HEK293T (cell line): ENCODE measurements around the gene C1orf87.

Experiments used
- CTCF ChIA-PET: fragments of 350-600 bp; formaldehyde crosslinking; extraction: SDS; loops from one replicate; lab custom pipeline; 2021; ENCODE audit warnings: antibody characterized with exemption, inconsistent platforms; lab: Yijun Ruan, JAX
- POLR2A ChIA-PET: fragments of 350-600 bp; formaldehyde crosslinking; extraction: SDS; loops from one replicate; lab custom pipeline; 2020; ENCODE audit warnings: antibody characterized with exemption, inconsistent platforms; lab: Yijun Ruan, JAX
- DNase-seq: peaks from one replicate; pipeline ENCODE4 v3.0.0; 2012; ENCODE audit warnings: mixed read lengths; ENCODE audit errors: extremely low spot score
- ARNT ChIP-seq: fragments of 450-650 bp; IDR thresholded peaks from 2 replicates; pipeline ENCODE4 v1.6.1; 2017; ENCODE audit warnings: mild to moderate bottlenecking
- BHLHE40 ChIP-seq: fragments of 450-650 bp; IDR thresholded peaks from 2 replicates; pipeline ENCODE4 v1.6.1; 2016; ENCODE audit warnings: mild to moderate bottlenecking, moderate library complexity, borderline replicate concordance
- CTBP1 ChIP-seq: fragments of 450-650 bp; IDR thresholded peaks from 2 replicates; pipeline ENCODE4 v1.6.1; 2016; ENCODE audit warnings: borderline replicate concordance
- ELF4 ChIP-seq: fragments of 450-650 bp; IDR thresholded peaks from 2 replicates; pipeline ENCODE4 v1.6.1; 2017; ENCODE audit warnings: antibody characterized with exemption
- FOXA1 ChIP-seq: fragments of 450-650 bp; IDR thresholded peaks from 2 replicates; pipeline ENCODE4 v1.6.1; 2016; ENCODE audit warnings: mild to moderate bottlenecking
- FOXK2 ChIP-seq: fragments of 450-650 bp; IDR thresholded peaks from 2 replicates; pipeline ENCODE4 v1.6.1; 2016; ENCODE audit warnings: mild to moderate bottlenecking
- FOXM1 ChIP-seq: fragments of 450-650 bp; IDR thresholded peaks from 2 replicates; pipeline ENCODE4 v1.6.1; 2017; ENCODE audit warnings: mild to moderate bottlenecking, borderline replicate concordance
- HDGF ChIP-seq: fragments of 450-650 bp; IDR thresholded peaks from 2 replicates; pipeline ENCODE4 v1.6.1; 2017; ENCODE audit warnings: antibody characterized with exemption, borderline replicate concordance
- L3MBTL2 ChIP-seq: fragments of 450-650 bp; conservative IDR thresholded peaks from 2 replicates; pipeline ENCODE4 v1.6.1; 2016; ENCODE audit warnings: mild to moderate bottlenecking
- LEF1 ChIP-seq: fragments of 450-650 bp; IDR thresholded peaks from 2 replicates; pipeline ENCODE4 v1.6.1; 2017; ENCODE audit warnings: mild to moderate bottlenecking, borderline replicate concordance
- NFRKB ChIP-seq: fragments of 450-650 bp; IDR thresholded peaks from 2 replicates; pipeline ENCODE4 v1.6.1; 2016; ENCODE audit warnings: mild to moderate bottlenecking, moderate library complexity
- SP1 ChIP-seq: fragments of 450-650 bp; IDR thresholded peaks from 2 replicates; pipeline ENCODE4 v1.6.1; 2017
- SUZ12 ChIP-seq: fragments of 450-650 bp; IDR thresholded peaks from 2 replicates; pipeline ENCODE4 v1.6.1; 2016; ENCODE audit warnings: mild to moderate bottlenecking
- TARDBP ChIP-seq: fragments of 450-650 bp; IDR thresholded peaks from 2 replicates; pipeline ENCODE4 v1.6.1; 2016
- ZNF384 ChIP-seq: fragments of 450-650 bp; IDR thresholded peaks from 2 replicates; pipeline ENCODE4 v1.6.1; 2016
- TF ChIP-seq, protein P1 (sequence below): fragments of 450-650 bp; IDR thresholded peaks from 2 replicates; pipeline ENCODE4 v1.6.1; 2016

Gene C1orf87

DNA sequence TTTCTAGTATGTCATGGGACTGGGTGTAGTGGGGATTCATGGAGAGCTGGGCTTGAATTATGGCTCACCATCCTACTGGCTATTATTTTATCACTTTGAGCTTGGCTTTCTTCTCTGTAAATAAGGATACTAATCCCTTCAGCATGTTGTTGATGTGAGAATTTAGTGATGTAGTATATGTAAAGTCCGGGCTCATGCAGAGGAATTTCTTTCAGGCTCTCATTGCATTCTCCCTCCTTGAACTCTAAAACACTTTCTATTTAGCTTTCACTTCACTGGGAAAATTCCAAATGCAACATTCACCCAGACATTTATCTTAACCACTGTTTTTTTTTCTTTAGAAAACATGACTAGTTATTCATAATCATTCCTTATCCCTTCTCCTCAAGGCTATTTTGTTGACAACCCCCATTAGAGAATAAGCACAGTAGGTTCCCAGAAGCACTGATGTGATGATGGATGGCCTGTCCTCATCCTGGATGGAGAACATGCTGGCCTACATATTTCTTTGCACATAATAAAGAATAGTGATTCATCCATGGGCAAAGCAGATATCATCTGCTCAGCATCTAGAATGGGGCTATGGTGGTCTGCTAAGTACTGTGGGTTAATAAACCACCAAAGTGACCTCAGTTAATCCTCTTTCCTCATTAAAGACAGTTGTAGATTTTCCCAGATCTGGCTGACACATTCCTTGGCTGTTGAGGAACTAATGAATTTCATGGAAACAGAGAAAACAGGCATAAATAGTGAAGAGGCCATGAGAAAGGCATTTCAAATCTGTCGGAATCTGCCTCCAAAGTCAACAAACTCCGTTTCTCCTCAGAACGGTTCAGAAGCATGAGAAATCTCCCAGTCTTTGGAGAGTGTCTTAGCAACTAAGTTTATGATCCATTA lies 79.0 kb downstream of the C1orf87 start:
- no peak for DNase-seq
- ChIA-PET CTCF (no interaction called here), POLR2A (no interaction called here)
- TF ChIP-seq LEF1: no peak
- no peak for TF ChIP-seq FOXM1
- TF ChIP-seq FOXA1: no peak
- TF ChIP-seq, protein P1, sequence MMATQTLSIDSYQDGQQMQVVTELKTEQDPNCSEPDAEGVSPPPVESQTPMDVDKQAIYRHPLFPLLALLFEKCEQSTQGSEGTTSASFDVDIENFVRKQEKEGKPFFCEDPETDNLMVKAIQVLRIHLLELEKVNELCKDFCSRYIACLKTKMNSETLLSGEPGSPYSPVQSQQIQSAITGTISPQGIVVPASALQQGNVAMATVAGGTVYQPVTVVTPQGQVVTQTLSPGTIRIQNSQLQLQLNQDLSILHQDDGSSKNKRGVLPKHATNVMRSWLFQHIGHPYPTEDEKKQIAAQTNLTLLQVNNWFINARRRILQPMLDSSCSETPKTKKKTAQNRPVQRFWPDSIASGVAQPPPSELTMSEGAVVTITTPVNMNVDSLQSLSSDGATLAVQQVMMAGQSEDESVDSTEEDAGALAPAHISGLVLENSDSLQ: 0 out of 2 replicates have a peak, but pooled peaks have one; percentile 8
- no peak for TF ChIP-seq TARDBP

DNA sequence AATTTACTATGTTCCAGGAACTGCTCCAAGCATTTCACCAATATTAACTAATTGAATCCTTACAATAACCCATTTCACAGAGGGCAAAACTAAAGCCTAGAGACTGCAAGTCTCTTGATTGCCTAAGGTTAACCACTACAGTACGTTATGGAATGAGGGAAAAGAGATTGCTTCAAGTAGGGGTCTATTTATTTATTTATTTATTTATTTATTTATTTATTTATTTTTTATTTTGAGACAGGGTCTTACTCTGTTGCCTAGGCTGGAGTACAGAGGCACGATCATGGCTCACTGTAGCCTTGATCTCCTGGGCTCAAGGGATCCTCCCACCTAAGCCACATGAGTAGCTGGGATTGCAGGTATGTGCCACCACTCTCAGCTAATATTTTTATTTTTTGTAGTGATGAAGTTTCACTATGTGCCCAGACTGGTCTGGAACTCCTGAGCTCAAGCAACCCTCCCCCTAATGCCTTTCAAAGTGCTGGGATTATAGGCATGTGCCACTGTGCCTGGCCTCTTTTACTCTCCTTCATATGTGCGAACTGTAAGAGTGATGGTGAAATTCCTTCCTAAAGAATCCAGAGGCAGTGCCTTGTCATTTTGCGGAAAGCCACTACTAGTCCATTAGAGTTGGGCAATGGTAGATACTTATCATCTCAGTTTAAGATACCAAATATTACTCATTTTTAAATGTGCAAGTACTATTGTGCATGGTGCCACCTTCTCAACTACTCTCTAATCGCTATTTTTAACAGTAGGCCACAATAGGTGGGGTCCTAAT lies 81.3 kb downstream of the C1orf87 start:
- no peak for TF ChIP-seq ARNT
- no peak for TF ChIP-seq BHLHE40
- no peak for TF ChIP-seq HDGF
- TF ChIP-seq NFRKB: no peak
- TF ChIP-seq FOXA1: no peak
- no peak for TF ChIP-seq ZNF384
- no peak for TF ChIP-seq LEF1
- TF ChIP-seq SUZ12: no peak
- no peak for TF ChIP-seq L3MBTL2
- TF ChIP-seq TARDBP: no peak
- TF ChIP-seq SP1: no peak
- TF ChIP-seq FOXM1: no peak
- TF ChIP-seq FOXK2: no peak
- TF ChIP-seq, protein P1: no peak
- no peak for TF ChIP-seq CTBP1
- no peak for TF ChIP-seq ELF4
- no peak for DNase-seq
- CTCF ChIA-PET: no interaction called here
- POLR2A ChIA-PET: no interaction called here

DNA sequence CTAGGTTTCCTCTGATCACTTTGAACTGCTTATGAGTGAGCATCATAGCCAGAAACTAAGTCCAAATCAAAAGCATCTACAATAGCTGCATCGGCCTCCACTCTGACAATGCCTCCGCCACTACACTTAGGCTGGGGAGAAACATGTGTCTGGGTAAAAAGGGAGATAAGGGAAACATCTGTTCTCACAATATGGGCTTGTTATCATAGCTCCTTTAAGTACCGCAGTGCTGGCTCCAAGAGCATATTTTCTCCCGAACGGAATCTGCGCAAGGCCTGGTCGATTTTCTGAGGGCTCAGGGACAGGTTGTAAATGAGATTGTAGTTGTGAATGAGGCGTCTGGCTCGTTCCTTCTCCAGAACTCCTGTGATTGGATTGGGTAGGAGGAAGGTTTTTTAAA lies 83.1 kb downstream of the C1orf87 start:
- ChIA-PET POLR2A (no interaction called here), CTCF (no interaction called here)

GRCh38 chr1:59986516-59987310 lies 86.9 kb downstream of the C1orf87 start:
- DNase-seq: no peak
- TF ChIP-seq ELF4 (no peak), ARNT (no peak), FOXM1 (no peak), NFRKB (no peak), L3MBTL2 (no peak), FOXA1 (no peak), LEF1 (no peak), HDGF (no peak), SP1 (no peak), BHLHE40 (no peak), FOXK2 (no peak), SUZ12 (no peak), ZNF384 (no peak)
- CTCF ChIA-PET: interaction anchor here (1.4 kb wide), 1 partner anchor 16 kb away, joined by 7 read pairs; no protein-coding TSS in a partner anchor
- POLR2A ChIA-PET: no interaction called here

More for the DNA sequence above, 83.1 kb downstream of the C1orf87 start:
- TF ChIP-seq BHLHE40 (no peak), CTBP1 (no peak), ZNF384 (no peak), FOXM1 (no peak), L3MBTL2 (no peak)
- TF ChIP-seq, protein P1: no peak
- no peak for DNase-seq

GRCh38 chr1:59985911-59986515 lies 87.6 kb downstream of the C1orf87 start:
- no peak for DNase-seq
- CTCF ChIA-PET: no interaction called here
- POLR2A ChIA-PET: no interaction called here
- no peak for TF ChIP-seq HDGF
- TF ChIP-seq NFRKB: no peak
- TF ChIP-seq ELF4: no peak
- TF ChIP-seq FOXA1: no peak
- TF ChIP-seq FOXK2: no peak
- no peak for TF ChIP-seq ARNT
- TF ChIP-seq L3MBTL2: no peak
- TF ChIP-seq SUZ12: no peak
- TF ChIP-seq SP1: no peak
- TF ChIP-seq BHLHE40: no peak
